Body of pancreas (tissue), 4 donors: ENCODE results near the gene DNAJB6.

Experiments used
- CTCF ChIP-seq, 7 experiments: fragments of 450-650 bp in 4 of 7; fragments of 200-600 bp in 3 of 7; sonication (generic) in 3 of 7; IDR thresholded peaks; one replicate each; pipeline ENCODE4 v1.5.1; 2016 to 2019; ENCODE audit warnings: antibody characterized with exemption in 7 of 7
- POLR2A ChIP-seq, 3 donors: fragments of 450-650 bp; IDR thresholded peaks; one replicate each; pipeline ENCODE4 v1.6.1; 2016; ENCODE audit warnings: antibody characterized with exemption in 3 of 3, mild to moderate bottlenecking in 2 of 3

GRCh38 chr7:157405501-157405900 lies 68.7 kb downstream of the DNAJB6 start:
- TF ChIP-seq CTCF (IDR thresholded peaks at IDR 0.05): no peak
- no peak for TF ChIP-seq POLR2A (IDR thresholded peaks at IDR 0.05)
